GM12878 (cell line): ENCODE data around the gene RSRP1.

Experiments used
- CTCF ChIP-seq, 3 experiments: IDR thresholded peaks in 2 of 3; conservative IDR thresholded peaks in 1 of 3; 2 replicates each; pipeline ENCODE4 v1.5.1; 2011; ENCODE audit warnings: low read depth in 3 of 3, low read length in 3 of 3, mild to moderate bottlenecking in 3 of 3, control low read depth in 2 of 3, moderate library complexity in 2 of 3, inconsistent platforms in 1 of 3, mixed read lengths in 1 of 3; ENCODE audit not compliant: control insufficient read depth in 2 of 3, insufficient read depth in 1 of 3; ENCODE audit errors: extremely low read depth in 1 of 3
- E2F8 ChIP-seq: fragments of 450-650 bp; IDR thresholded peaks from 2 replicates; pipeline ENCODE4 v1.6.1; 2018; ENCODE audit warnings: mild to moderate bottlenecking, low read depth, moderate library complexity; ENCODE audit not compliant: partially characterized antibody
- EP300 ChIP-seq, 2 experiments: fragments of 150-350 bp in 1 of 2; IDR thresholded peaks; 2 replicates each; pipeline ENCODE4 v1.6.1; 2011 to 2012; ENCODE audit warnings: low read depth in 2 of 2, low read length in 2 of 2, borderline replicate concordance in 1 of 2, improper control_type of control experiment in 1 of 2, inconsistent platforms in 1 of 2; ENCODE audit not compliant: control insufficient read depth in 1 of 2
- FOXK2 ChIP-seq: fragments of 450-650 bp; IDR thresholded peaks from 2 replicates; pipeline ENCODE4 v1.6.1; 2017; ENCODE audit warnings: mild to moderate bottlenecking, moderate library complexity
- IRF3 ChIP-seq: fragments of 450-650 bp; IDR thresholded peaks from 2 replicates; pipeline ENCODE4 v1.6.1; 2014; ENCODE audit warnings: mild to moderate bottlenecking
- MXI1 ChIP-seq: fragments of 150-350 bp; IDR thresholded peaks from 2 replicates; pipeline ENCODE4 v1.6.1; 2011; ENCODE audit warnings: low read depth, mild to moderate bottlenecking, inconsistent platforms, low read length, improper control_type of control experiment
- SP1 ChIP-seq: IDR thresholded peaks from one replicate; pipeline ENCODE4 v1.6.1; 2011; ENCODE audit warnings: low read depth, low read length
- TAF1 ChIP-seq: IDR thresholded peaks from 2 replicates; pipeline ENCODE4 v1.6.1; 2011; ENCODE audit warnings: mild to moderate bottlenecking, low read depth, low read length, borderline replicate concordance

- no peak for TF ChIP-seq TAF1
- TF ChIP-seq CTCF (IDR thresholded peaks at IDR 0.05 in 2 of 3, conservative IDR thresholded peaks at IDR 0.05 in 1 of 3; ENCODE audit: control insufficient read depth in 2 of 3, extremely low read depth in 1 of 3, insufficient read depth in 1 of 3, low read depth in 3 of 3, low read length in 3 of 3): no peak
- TF ChIP-seq IRF3: no peak
- no peak for TF ChIP-seq SP1
- TF ChIP-seq MXI1: no peak
- no peak for TF ChIP-seq E2F8
- TF ChIP-seq EP300 (IDR thresholded peaks at IDR 0.05; ENCODE audit: borderline replicate concordance in 1 of 2, control insufficient read depth in 1 of 2, low read depth in 2 of 2, low read length in 2 of 2): no peak
- TF ChIP-seq FOXK2: no peak
These were observed 34.5 kb downstream of the RSRP1 start for GRCh38 chr1:25212725-25213124.
